Endothelial cell of umbilical vein (primary cell): ENCODE results near the gene ZNF222. TPM values are rescaled to one million over a fixed set of nuclear protein-coding genes. Genes with fewer than 3 reads are reported as not detected.

Source experiments
- Bru-seq: library from RNA; stranded (reverse); fragments of 400-500 nt; gene quantifications from one replicate; lab custom pipeline; 2021; lab: Mats Ljungman, UMichigan
- BruChase-seq, 2 experiments: library from RNA; stranded (reverse); fragments of 400-500 nt; gene quantifications; one replicate each; lab custom pipeline; 2021; lab: Mats Ljungman, UMichigan
- BruUV-seq: library from RNA; stranded (reverse); fragments of 400-500 nt; replicated peaks from 2 replicates; lab custom pipeline; 2021; lab: Mats Ljungman, UMichigan
- CTCF ChIA-PET: fragments of 300-600, 350-600 bp; sonication (Branson Sonifier 250); formaldehyde crosslinking; loops from one replicate; lab custom pipeline; 2021; ENCODE audit warnings: antibody characterized with exemption, inconsistent platforms; lab: Charles Lee
- POLR2A ChIA-PET: fragments of 300-600, 350-600 bp; sonication (Branson Sonifier 250); formaldehyde crosslinking; loops from one replicate; lab custom pipeline; 2021; ENCODE audit warnings: antibody characterized with exemption, inconsistent platforms; lab: Charles Lee
- DNase-seq: peaks from one replicate; pipeline ENCODE4 v3.0.0-alpha.2; 2011; ENCODE audit warnings: low read depth, low spot score
- FAIRE-seq: peaks from 2 replicates; lab custom pipeline; 2011; peaks lifted over from hg19 to GRCh38; lab: Jason Lieb, UNC
- H2AFZ ChIP-seq: 2 replicates; pipeline ENCODE4 v1.6.0; 2012; ENCODE audit warnings: low read depth, low read length, control low read depth, inconsistent platforms
- H3K27ac ChIP-seq: 2 replicates; pipeline ENCODE4 v1.5.1; 2011; ENCODE audit warnings: low read depth, mild to moderate bottlenecking, control low read depth, low read length, moderate library complexity; ENCODE audit not compliant: insufficient read depth
- H3K27me3 ChIP-seq, 2 experiments: 2 replicates each; pipeline versions ENCODE4 v1.6.0 to v1.6.1; 2011; ENCODE audit warnings: low read length in 2 of 2, mixed read lengths in 1 of 2; ENCODE audit not compliant: control insufficient read depth in 2 of 2, insufficient read depth in 2 of 2
- H3K36me3 ChIP-seq, 2 experiments: 2 replicates in 1 of 2; 3 replicates in 1 of 2; pipeline ENCODE4 v1.5.1; 2011; ENCODE audit warnings: low read length in 2 of 2, mild to moderate bottlenecking in 1 of 2, moderate library complexity in 1 of 2; ENCODE audit not compliant: control insufficient read depth in 2 of 2, insufficient read depth in 2 of 2; ENCODE audit errors: extremely low read depth in 1 of 2
- H3K4me1 ChIP-seq: 3 replicates; pipeline ENCODE4 v1.5.1; 2011; ENCODE audit warnings: mild to moderate bottlenecking, low read length; ENCODE audit not compliant: control insufficient read depth, insufficient read depth; ENCODE audit errors: extremely low read depth
- H3K4me2 ChIP-seq: 2 replicates; pipeline ENCODE4 v1.6.1; 2011; ENCODE audit warnings: low read length, control low read depth, mixed read lengths; ENCODE audit not compliant: insufficient read depth
- H3K4me3 ChIP-seq, 3 experiments: fragments of 200-600 bp in 1 of 3; sonication (generic), shearing (Covaris generic) in 1 of 3; replicated peaks in 1 of 3; 2 replicates each; pipeline ENCODE4 v1.5.1; 2011 to 2016; ENCODE audit warnings: control low read depth in 3 of 3, low read length in 3 of 3, mild to moderate bottlenecking in 2 of 3, inconsistent platforms in 1 of 3, low read depth in 1 of 3, moderate library complexity in 1 of 3; ENCODE audit not compliant: insufficient read depth in 1 of 3
- H3K79me2 ChIP-seq: 2 replicates; pipeline ENCODE4 v1.6.0; 2012; ENCODE audit warnings: low read length, inconsistent platforms; ENCODE audit not compliant: control insufficient read depth, insufficient read depth
- H3K9ac ChIP-seq: replicated peaks from 2 replicates; pipeline ENCODE3; 2011; ENCODE audit warnings: low read length, control low read depth; ENCODE audit not compliant: insufficient read depth; ENCODE audit errors: extremely low read depth
- H3K9me1 ChIP-seq: replicated peaks from 3 replicates; pipeline ENCODE4 v1.6.0; 2011; ENCODE audit warnings: mild to moderate bottlenecking, low read length; ENCODE audit not compliant: control insufficient read depth, insufficient read depth; ENCODE audit errors: extremely low read depth
- H3K9me3 ChIP-seq: replicated peaks from 2 replicates; pipeline ENCODE4 v1.5.1; 2012; ENCODE audit warnings: low read length, inconsistent platforms; ENCODE audit not compliant: control insufficient read depth, insufficient read depth
- H4K20me1 ChIP-seq: replicated peaks from 2 replicates; pipeline ENCODE3; 2011; ENCODE audit warnings: mild to moderate bottlenecking, low read length; ENCODE audit not compliant: control insufficient read depth, insufficient read depth; ENCODE audit errors: extremely low read depth
- EZH2 ChIP-seq: IDR thresholded peaks from 2 replicates; pipeline ENCODE4 v1.6.1; 2012; ENCODE audit warnings: borderline replicate concordance, low read depth, mild to moderate bottlenecking, moderate library complexity, low read length, inconsistent platforms; ENCODE audit not compliant: severe bottlenecking
- FOS ChIP-seq: IDR thresholded peaks from 2 replicates; pipeline ENCODE4 v1.6.1; 2011; ENCODE audit warnings: mild to moderate bottlenecking, low read length, moderate library complexity, borderline replicate concordance; ENCODE audit not compliant: insufficient read depth
- GATA2 ChIP-seq: IDR thresholded peaks from 2 replicates; pipeline ENCODE4 v1.7.0; 2011; ENCODE audit warnings: low read depth, mild to moderate bottlenecking, moderate library complexity, mixed read lengths, low read length; ENCODE audit not compliant: insufficient read length, insufficient read depth
- JUN ChIP-seq: IDR thresholded peaks from 2 replicates; pipeline ENCODE4 v1.6.1; 2011; ENCODE audit warnings: borderline replicate concordance, low read depth; ENCODE audit not compliant: insufficient read length, insufficient read depth
- MYC ChIP-seq: IDR thresholded peaks from one replicate; pipeline ENCODE4 v1.6.1; 2011; ENCODE audit warnings: mild to moderate bottlenecking, low read depth, low read length
- POLR2A ChIP-seq: IDR thresholded peaks from 2 replicates; pipeline ENCODE4 v1.6.1; 2012; ENCODE audit warnings: low read depth, mild to moderate bottlenecking, control low read depth, low read length
- POLR2AphosphoS5 ChIP-seq: IDR thresholded peaks from 2 replicates; pipeline ENCODE4 v1.6.1; 2012; ENCODE audit warnings: low read depth, mild to moderate bottlenecking, control low read depth, low read length, moderate library complexity; ENCODE audit not compliant: insufficient read depth
- dilution Hi-C: fragments of 300-500 bp; cut with MboI; formaldehyde crosslinking; loops from one replicate; pipeline ENCODE4 v1.15.0; 2019; ENCODE audit warnings: low sequenced_read_pairs; ENCODE audit not compliant: extremely low pct_ligation_motif_present
- intact Hi-C: fragments of 100-400 bp; cut with micrococcal nuclease; formaldehyde crosslinking; loops from one replicate; pipeline ENCODE4 v1.10.0; 2022
- long read RNA-seq: library from polyadenylated mRNA; stranded (forward); transcript quantifications from one replicate; pipeline ENCODE4 v2.0.0, GENCODE V29; 2021
- polyA minus RNA-seq, 3 experiments: library from RNA; depleted of rRNA, polyadenylated mRNA; stranded (reverse); fragments of >200 nt; gene quantifications; 1 replicate in 1 of 3; 2 replicates in 2 of 3; pipeline ENCODE4 v1.2.3, GENCODE V29; 2011
- polyA plus RNA-seq, 4 experiments: library from polyadenylated mRNA; depleted of rRNA in 3 of 4; stranded (reverse) in 3 of 4; unstranded in 1 of 4; fragments of >200 nt; gene quantifications; 2 replicates each; pipeline versions ENCODE4 v1.2.1 to v1.2.3, GENCODE V29; 2011 to 2012; ENCODE audit warnings: missing spikeins in 1 of 4
- total RNA-seq: library from RNA; stranded (reverse); gene quantifications from 2 replicates; pipeline ENCODE4 v1.2.3, GENCODE V29; 2021
- TF ChIP-seq, protein P1 (sequence below): IDR thresholded peaks from 2 replicates; pipeline ENCODE4 v1.6.1; 2011; ENCODE audit not compliant: insufficient read depth, insufficient read length
- TF ChIP-seq, protein P2 (sequence below), 2 donors: IDR thresholded peaks; 1 replicate in 1 of 2; 2 replicates in 1 of 2; pipeline ENCODE4 v1.5.1; 2011; ENCODE audit warnings: low read length in 2 of 2, mild to moderate bottlenecking in 2 of 2, moderate library complexity in 2 of 2, control low read depth in 1 of 2, inconsistent platforms in 1 of 2, low read depth in 1 of 2; ENCODE audit not compliant: insufficient read depth in 1 of 2; ENCODE audit errors: extremely low read depth in 1 of 2

ZNF222 gene
- total RNA-seq, result 4.7 and 5.2 TPM in 2 replicates
- polyA plus RNA-seq, result 0.99 and 2.2 TPM in 2 replicates
- 3.6 TPM in 2 replicates for polyA plus RNA-seq (2011; cell fraction: cytosol; rRNA removed)
- 2.1 and 3.7 TPM in 2 replicates for polyA plus RNA-seq (2011; cell fraction: nucleus; rRNA removed)
- 3.0 and 3.5 TPM in 2 replicates for polyA plus RNA-seq (2012)
- 2.1 and 3.5 TPM in 2 replicates for polyA minus RNA-seq
- 1.4 TPM for polyA minus RNA-seq (2011; cell fraction: cytosol; rRNA and poly(A)+ RNA removed)
- polyA minus RNA-seq (2011; cell fraction: nucleus; rRNA and poly(A)+ RNA removed), result 1.3 and 1.5 TPM in 2 replicates
- Bru-seq, nascent RNA, result percentile 65 among the genes with signal in this experiment
- BruChase-seq, experiment 1, labeled RNA remaining after a 6-hour chase, result percentile 58 among the genes with signal in this experiment
- BruChase-seq, experiment 2, labeled RNA remaining after a 2-hour chase, result percentile 63 among the genes with signal in this experiment
- long read RNA-seq, transcript ZNF222-202 (4 exons, 1,595 nt), result major isoform, 8 of 11 reads
- long read RNA-seq, partial matches to known transcripts, result 0 of 11 reads
- long read RNA-seq, other reads (novel, unspliced or antisense), result 3 of 11 reads

DNA sequence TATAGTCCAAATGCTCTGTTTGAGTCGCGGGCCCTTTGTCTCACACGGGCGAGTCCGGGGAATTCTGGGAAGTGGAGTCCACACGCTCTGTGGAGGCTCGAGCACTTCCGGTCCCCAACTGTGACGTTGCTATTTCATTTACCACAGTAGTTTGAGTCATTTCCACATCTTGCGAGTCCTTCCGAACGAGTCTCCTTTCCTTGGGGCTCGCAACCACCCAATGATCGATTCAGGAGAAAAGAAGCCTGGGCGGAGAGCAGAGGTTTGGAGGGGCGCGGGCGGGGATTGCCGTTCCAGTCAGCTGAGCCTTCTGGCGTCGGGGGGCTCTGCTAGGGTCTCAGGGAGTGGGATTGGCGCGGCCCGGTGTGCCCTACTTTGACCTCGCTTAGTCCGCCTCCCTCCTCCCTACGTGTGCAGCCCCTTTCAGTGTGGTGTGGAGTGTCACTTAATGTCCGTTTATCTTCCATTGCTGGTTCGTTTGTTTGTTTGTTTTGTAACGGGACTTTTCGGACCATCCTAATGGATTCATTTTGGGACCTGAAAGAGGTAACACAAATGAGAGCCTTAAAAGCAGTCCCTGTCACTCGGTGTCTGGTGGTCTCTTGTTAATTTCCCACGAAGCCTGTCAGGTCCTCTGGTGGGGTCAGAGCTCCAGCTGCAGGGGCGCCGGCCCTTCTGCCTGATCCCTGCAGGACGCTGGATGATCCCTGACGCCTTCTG lies at the start of gene ZNF222:
Gene ZNF222 (plus strand): TSS at position 163 of the 720 bp plus-strand sequence. CDS start 58 bp downstream, at position 221.
- Histone ChIP-seq H3K27ac (peak within 1 kb of the TSS; percentile 70), H3K4me3 (peak within 1 kb of the TSS; percentile 76 to 91 (median 88)), H2AFZ (peak within 1 kb of the TSS; percentile 99), H3K9ac (peak within 1 kb of the TSS; percentile 81), H3K4me2 (peak within 1 kb of the TSS; percentile 93), H4K20me1 (no peaks in the 10 kb centered on the region), H3K4me1 (no peaks in the 10 kb centered on the region), H3K27me3 (peaks cover 2 to 3% of the 10 kb centered on the region in 2 experiments), H3K9me1 (no peaks in the 10 kb centered on the region), H3K79me2 (no peaks in the 10 kb centered on the region), H3K9me3 (no peaks in the 10 kb centered on the region), H3K36me3 (peaks cover 6 to 11% of the 10 kb centered on the region in 2 experiments)
- DNase-seq (peak; percentile 88), FAIRE-seq (peak; percentile 85)
- TF ChIP-seq FOS, result peak; percentile 43
- TF ChIP-seq POLR2A, result peak; percentile 61
- TF ChIP-seq JUN, result no peak
- BruUV-seq, result TSS peak; percentile 70
- ChIA-PET POLR2A (interaction anchor here (0.6 kb wide), 1 partner anchor 143 kb away, joined by 12 read pairs; no protein-coding TSS in a partner anchor), CTCF (no interaction called here)
- intact Hi-C loops, result loop anchor here (1.0 to 2.0 kb wide), 4 partner anchors 23 to 88 kb away; partner anchors contain the start of genes ZNF221, ZNF225 and ZNF230
- dilution Hi-C loops, result no loop called here

DNA sequence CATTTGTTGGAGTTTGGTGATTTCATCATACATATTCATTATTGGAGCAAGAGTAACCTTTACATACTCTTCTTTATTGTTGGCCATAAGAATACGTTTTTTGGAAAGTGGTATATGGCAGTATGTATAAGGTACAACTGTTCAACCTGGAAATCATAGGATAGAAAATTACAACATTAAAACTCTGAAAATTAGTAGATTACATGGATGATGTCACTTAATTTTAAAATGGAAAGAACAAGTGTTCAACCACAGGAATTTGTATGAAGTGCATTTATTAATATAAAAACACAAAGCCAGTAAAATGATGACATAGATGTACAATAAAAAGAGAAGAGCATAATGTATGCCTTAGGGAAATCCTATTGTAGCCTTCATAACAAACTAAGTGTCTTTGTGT lies 48.4 kb upstream of the ZNF222 start:
- Histone ChIP-seq H3K27me3 (no peaks in the 10 kb centered on the region), H3K4me1 (no peaks in the 10 kb centered on the region), H3K4me2 (no peak overlapping the region), H3K9me3 (no peaks in the 10 kb centered on the region), H3K9me1 (no peaks in the 10 kb centered on the region), H3K36me3 (no peaks in the 10 kb centered on the region), H4K20me1 (no peaks in the 10 kb centered on the region), H2AFZ (no peak overlapping the region), H3K79me2 (no peaks in the 10 kb centered on the region), H3K9ac (no peak overlapping the region), H3K4me3 (no peak overlapping the region), H3K27ac (no peak overlapping the region)
- CTCF ChIA-PET, result no interaction called here
- BruUV-seq, result no TSS peak
- TF ChIP-seq POLR2AphosphoS5, result no peak
- TF ChIP-seq, protein P1, sequence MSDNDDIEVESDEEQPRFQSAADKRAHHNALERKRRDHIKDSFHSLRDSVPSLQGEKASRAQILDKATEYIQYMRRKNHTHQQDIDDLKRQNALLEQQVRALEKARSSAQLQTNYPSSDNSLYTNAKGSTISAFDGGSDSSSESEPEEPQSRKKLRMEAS, result no peak
- no peak for TF ChIP-seq EZH2
- TF ChIP-seq GATA2, result no peak
- TF ChIP-seq, protein P2, sequence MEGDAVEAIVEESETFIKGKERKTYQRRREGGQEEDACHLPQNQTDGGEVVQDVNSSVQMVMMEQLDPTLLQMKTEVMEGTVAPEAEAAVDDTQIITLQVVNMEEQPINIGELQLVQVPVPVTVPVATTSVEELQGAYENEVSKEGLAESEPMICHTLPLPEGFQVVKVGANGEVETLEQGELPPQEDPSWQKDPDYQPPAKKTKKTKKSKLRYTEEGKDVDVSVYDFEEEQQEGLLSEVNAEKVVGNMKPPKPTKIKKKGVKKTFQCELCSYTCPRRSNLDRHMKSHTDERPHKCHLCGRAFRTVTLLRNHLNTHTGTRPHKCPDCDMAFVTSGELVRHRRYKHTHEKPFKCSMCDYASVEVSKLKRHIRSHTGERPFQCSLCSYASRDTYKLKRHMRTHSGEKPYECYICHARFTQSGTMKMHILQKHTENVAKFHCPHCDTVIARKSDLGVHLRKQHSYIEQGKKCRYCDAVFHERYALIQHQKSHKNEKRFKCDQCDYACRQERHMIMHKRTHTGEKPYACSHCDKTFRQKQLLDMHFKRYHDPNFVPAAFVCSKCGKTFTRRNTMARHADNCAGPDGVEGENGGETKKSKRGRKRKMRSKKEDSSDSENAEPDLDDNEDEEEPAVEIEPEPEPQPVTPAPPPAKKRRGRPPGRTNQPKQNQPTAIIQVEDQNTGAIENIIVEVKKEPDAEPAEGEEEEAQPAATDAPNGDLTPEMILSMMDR (IDR thresholded peaks at IDR 0.05; ENCODE audit: extremely low read depth in 1 of 2, insufficient read depth in 1 of 2, low read depth in 1 of 2, low read length in 2 of 2), result no peak
- TF ChIP-seq FOS, result no peak
- no peak for TF ChIP-seq JUN
- TF ChIP-seq MYC, result no peak
- FAIRE-seq (no peak), DNase-seq (no peak)
- dilution Hi-C loops, result no loop called here
- POLR2A ChIA-PET, result no interaction called here
- intact Hi-C loops, result no loop called here
